IMR-90 (cell line): ENCODE data around the gene CNPY2. TPM values are rescaled to one million over a fixed set of nuclear protein-coding genes. Genes with fewer than 3 reads are reported as not detected.

Experiments
- ATAC-seq: fragments of 200-7000 bp; cut with Tn5 transposase; 2 replicates; pipeline ENCODE4 v1.9.1; 2020; ENCODE audit warnings: low read depth, mild to moderate bottlenecking, moderate library complexity
- BruUV-seq: library from RNA; stranded (reverse); fragments of 400-500 nt; replicated peaks from 2 replicates; lab custom pipeline; 2021; lab: Mats Ljungman, UMichigan
- CTCF ChIA-PET: fragments of 300-600 bp; formaldehyde crosslinking; extraction: SDS; loops from one replicate; lab custom pipeline; 2021; ENCODE audit warnings: antibody characterized with exemption; lab: Yijun Ruan, JAX
- POLR2A ChIA-PET: fragments of 300-600 bp; sonication (Branson Sonifier 250); formaldehyde crosslinking; loops from one replicate; lab custom pipeline; 2022; ENCODE audit warnings: antibody characterized with exemption; ENCODE audit not compliant: unreplicated experiment; lab: Charles Lee
- DNase-seq: peaks from one replicate; pipeline ENCODE4 v3.0.0; 2013
- H2AFZ ChIP-seq: replicated peaks from 2 replicates; pipeline ENCODE3; 2013; ENCODE audit warnings: low read length, mild to moderate bottlenecking; ENCODE audit not compliant: poor library complexity
- H2AK5ac ChIP-seq: 2 replicates; pipeline ENCODE4 v1.6.1; 2013; ENCODE audit warnings: low read depth, low read length, inconsistent platforms
- H2AK9ac ChIP-seq: replicated peaks from 2 replicates; pipeline ENCODE3; 2013; ENCODE audit warnings: mild to moderate bottlenecking, low read depth, low read length, moderate library complexity; ENCODE audit not compliant: poor library complexity
- H2BK120ac ChIP-seq: 2 replicates; pipeline ENCODE4 v1.6.1; 2013; ENCODE audit warnings: low read depth, low read length, inconsistent platforms
- H2BK15ac ChIP-seq: 3 replicates; pipeline ENCODE4 v1.6.1; 2013; ENCODE audit warnings: low read depth, low read length, inconsistent platforms
- H2BK20ac ChIP-seq: 2 replicates; pipeline ENCODE4 v1.6.1; 2013; ENCODE audit warnings: low read depth, mild to moderate bottlenecking, inconsistent platforms, low read length, moderate library complexity
- H2BK5ac ChIP-seq: 2 replicates; pipeline ENCODE4 v1.6.1; 2013; ENCODE audit warnings: mild to moderate bottlenecking, low read depth, low read length, inconsistent platforms; ENCODE audit not compliant: poor library complexity, severe bottlenecking
- H3K14ac ChIP-seq: replicated peaks from 2 replicates; pipeline ENCODE4 v1.6.1; 2013; ENCODE audit warnings: low read depth, low read length, inconsistent platforms
- H3K18ac ChIP-seq: 2 replicates; pipeline ENCODE4 v1.6.1; 2013; ENCODE audit warnings: low read depth, low read length, control low read depth
- H3K23ac ChIP-seq: 2 replicates; pipeline ENCODE4 v1.6.1; 2013; ENCODE audit warnings: low read depth, low read length, inconsistent platforms
- H3K27ac ChIP-seq: 2 replicates; pipeline ENCODE4 v1.5.1; 2013; ENCODE audit warnings: mild to moderate bottlenecking, control low read depth, low read length; ENCODE audit not compliant: insufficient read depth
- H3K27me3 ChIP-seq: 2 replicates; pipeline ENCODE4 v1.6.1; 2013; ENCODE audit warnings: low read length; ENCODE audit not compliant: control insufficient read depth, insufficient read depth
- H3K36me3 ChIP-seq: 2 replicates; pipeline ENCODE4 v1.6.1; 2013; ENCODE audit warnings: low read length, mixed read lengths; ENCODE audit not compliant: control insufficient read depth, insufficient read depth
- H3K4ac ChIP-seq: 2 replicates; pipeline ENCODE4 v1.6.1; 2013; ENCODE audit warnings: low read depth, low read length, inconsistent platforms
- H3K4me1 ChIP-seq: 2 replicates; pipeline ENCODE4 v1.6.1; 2013; ENCODE audit warnings: low read length, mixed read lengths; ENCODE audit not compliant: control insufficient read depth, insufficient read depth
- H3K4me2 ChIP-seq: 2 replicates; pipeline ENCODE4 v1.6.1; 2013; ENCODE audit warnings: low read depth, mild to moderate bottlenecking, control low read depth, low read length, moderate library complexity
- H3K4me3 ChIP-seq: 2 replicates; pipeline ENCODE4 v1.5.1; 2013; ENCODE audit warnings: low read depth, mild to moderate bottlenecking, control low read depth, low read length, moderate library complexity; ENCODE audit not compliant: insufficient read depth
- H3K56ac ChIP-seq: 2 replicates; pipeline ENCODE4 v1.6.1; 2013; ENCODE audit warnings: low read length, inconsistent platforms; ENCODE audit not compliant: insufficient read depth; ENCODE audit errors: extremely low read depth
- H3K79me1 ChIP-seq, 2 experiments: 2 replicates each; pipeline ENCODE4 v1.6.1; 2013; ENCODE audit warnings: low read length in 2 of 2, inconsistent platforms in 1 of 2, low read depth in 1 of 2
- H3K9ac ChIP-seq: 2 replicates; pipeline ENCODE4 v1.6.1; 2013; ENCODE audit warnings: low read depth, low read length, control low read depth
- H3K9me1 ChIP-seq: 2 replicates; pipeline ENCODE4 v1.6.1; 2013; ENCODE audit warnings: low read length, inconsistent platforms; ENCODE audit not compliant: insufficient read depth
- H3K9me3 ChIP-seq: 2 replicates; pipeline ENCODE4 v1.6.1; 2013; ENCODE audit warnings: low read length; ENCODE audit not compliant: control insufficient read depth, insufficient read depth
- H4K20me1 ChIP-seq: 2 replicates; pipeline ENCODE4 v1.6.1; 2013; ENCODE audit warnings: low read length, inconsistent platforms; ENCODE audit not compliant: insufficient read depth
- H4K5ac ChIP-seq: 2 replicates; pipeline ENCODE4 v1.6.1; 2013; ENCODE audit warnings: mild to moderate bottlenecking, low read depth, low read length, control low read depth
- H4K8ac ChIP-seq, 2 experiments: 2 replicates each; pipeline ENCODE4 v1.6.1; 2013; ENCODE audit warnings: low read depth in 2 of 2, low read length in 2 of 2, control low read depth in 1 of 2, inconsistent platforms in 1 of 2
- H4K91ac ChIP-seq: 2 replicates; pipeline ENCODE4 v1.6.1; 2013; ENCODE audit warnings: low read depth, low read length, inconsistent platforms; ENCODE audit not compliant: insufficient read depth
- BHLHE40 ChIP-seq: fragments of 150-350 bp; IDR thresholded peaks from 2 replicates; pipeline ENCODE4 v1.6.1; 2016; ENCODE audit warnings: mild to moderate bottlenecking, low read depth, low read length
- CEBPB ChIP-seq: IDR thresholded peaks from 2 replicates; pipeline ENCODE4 v1.6.1; 2012; ENCODE audit warnings: low read depth, low read length, improper control_type of control experiment
- MAZ ChIP-seq: IDR thresholded peaks from 2 replicates; pipeline ENCODE4 v1.6.1; 2012; ENCODE audit warnings: low read depth, mild to moderate bottlenecking, low read length, improper control_type of control experiment, moderate library complexity, borderline replicate concordance
- MXI1 ChIP-seq: IDR thresholded peaks from 2 replicates; pipeline ENCODE4 v1.6.1; 2012; ENCODE audit warnings: low read depth, mild to moderate bottlenecking, low read length, moderate library complexity, borderline replicate concordance
- NFE2L2 ChIP-seq: fragments of 150-350 bp; IDR thresholded peaks from 2 replicates; pipeline ENCODE4 v1.6.1; 2016; ENCODE audit warnings: low read depth, mild to moderate bottlenecking, low read length
- POLR2A ChIP-seq: IDR thresholded peaks from 2 replicates; pipeline ENCODE4 v1.6.1; 2012; ENCODE audit warnings: mild to moderate bottlenecking, low read depth, low read length
- RFX5 ChIP-seq: IDR thresholded peaks from 2 replicates; pipeline ENCODE4 v1.8.0; 2012; ENCODE audit warnings: low read depth, mild to moderate bottlenecking, low read length, moderate library complexity
- SMC3 ChIP-seq: fragments of 150-350 bp; IDR thresholded peaks from 2 replicates; pipeline ENCODE4 v1.6.1; 2016; ENCODE audit warnings: low read depth, mild to moderate bottlenecking, antibody characterized with exemption, low read length, moderate library complexity
- WGBS, 2 experiments: methylation state at CpG; one replicate each; pipeline versions ENCODE4 v1.1.5 to v1.1.7; 2013; ENCODE audit warnings: missing lambda C conversion rate in 2 of 2; ENCODE audit not compliant: insufficient read length in 1 of 2; ENCODE audit errors: extremely low coverage in 2 of 2; 5-methylcytosine and 5-hydroxymethylcytosine counted together
- dilution Hi-C: fragments of 300-500 bp; cut with HindIII; formaldehyde crosslinking; loops from one replicate; pipeline ENCODE4 v1.14.3; 2018; ENCODE audit warnings: low sequenced_read_pairs; ENCODE audit not compliant: unreplicated experiment
- in situ Hi-C: fragments of 300-500 bp; cut with MboI; formaldehyde crosslinking; loops from 3 replicates; pipeline ENCODE4 v1.14.3; 2019; ENCODE audit warnings: low sequenced_read_pairs, inconsistent platforms, mixed read lengths
- intact Hi-C: fragments of 100-400 bp; cut with micrococcal nuclease; formaldehyde crosslinking; loops from 2 replicates; pipeline ENCODE4 v1.10.0; 2022
- polyA plus RNA-seq, 3 experiments: library from polyadenylated mRNA; depleted of rRNA; stranded (reverse); fragments of >200 nt; gene quantifications; 2 replicates each; pipeline ENCODE4 v1.2.3, GENCODE V29; 2012; ENCODE audit warnings: low replicate concordance in 1 of 3
- total RNA-seq: library from RNA; depleted of rRNA; stranded (reverse); fragments of >200 nt; gene quantifications from 2 replicates; pipeline ENCODE4 v1.2.3, GENCODE V29; 2012
- TF ChIP-seq, protein P1 (sequence below): fragments of 150-350 bp; IDR thresholded peaks from 2 replicates; pipeline ENCODE4 v1.6.1; 2017; ENCODE audit warnings: mild to moderate bottlenecking, antibody characterized with exemption, low read length, low read depth

The CNPY2 gene
- total and polyA plus RNA-seq, 2 of the 4 experiments (the other 2 are of a cell fraction): 65.2 to 175 TPM

DNA sequence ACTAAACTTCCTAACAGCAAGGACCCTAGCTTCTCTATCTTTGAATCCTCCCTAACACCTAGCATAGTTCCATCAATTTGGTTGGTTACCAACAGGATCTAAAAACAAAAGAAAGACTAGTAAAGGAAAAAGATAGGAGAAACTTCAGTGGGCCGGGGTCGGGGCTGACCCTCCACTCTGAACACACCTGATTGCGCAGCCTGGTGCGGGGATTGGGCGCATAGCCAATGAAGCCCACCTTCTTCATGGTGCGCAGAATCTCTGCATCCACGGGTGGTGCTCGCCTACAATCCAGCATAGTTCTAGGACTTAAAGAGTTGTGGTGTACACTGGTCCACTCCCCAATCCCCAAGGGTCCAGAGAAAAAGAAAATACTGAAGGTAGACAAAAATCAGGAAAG, 10.3 kb upstream of the CNPY2 start:
- Histone ChIP-seq H2AFZ (no peak overlapping the region), H3K56ac (no peak overlapping the region), H3K9me1 (no peaks in the 10 kb centered on the region), H3K27ac (no peak overlapping the region), H3K4ac (no peak overlapping the region), H3K9me3 (no peaks in the 10 kb centered on the region), H4K8ac (no peak overlapping the region), H2BK20ac (no peak overlapping the region), H3K18ac (no peak overlapping the region), H3K36me3 (peaks cover 35% of the 10 kb centered on the region), H3K14ac (no peak overlapping the region), H4K5ac (no peak overlapping the region), H3K23ac (no peak overlapping the region), H3K4me2 (no peak overlapping the region), H4K20me1 (no peaks in the 10 kb centered on the region), H4K91ac (no peak overlapping the region), H2BK15ac (no peak overlapping the region), H3K4me1 (no peaks in the 10 kb centered on the region), H3K4me3 (no peak overlapping the region), H2AK5ac (no peak overlapping the region), H2BK5ac (no peak overlapping the region), H2BK120ac (no peak overlapping the region), H3K79me1 (no peaks in the 10 kb centered on the region), H3K9ac (no peak overlapping the region), H2AK9ac (no peak overlapping the region), H3K27me3 (no peaks in the 10 kb centered on the region)
- in situ Hi-C loops (no loop called here), intact Hi-C loops (no loop called here), dilution Hi-C loops (no loop called here)
- no peak for ATAC-seq
- no CpG with 5 or more reads among the region's 8 CpGs for WGBS, 2 experiments
- POLR2A ChIA-PET: no interaction called here
- no peak for DNase-seq
- TF ChIP-seq, protein P1, sequence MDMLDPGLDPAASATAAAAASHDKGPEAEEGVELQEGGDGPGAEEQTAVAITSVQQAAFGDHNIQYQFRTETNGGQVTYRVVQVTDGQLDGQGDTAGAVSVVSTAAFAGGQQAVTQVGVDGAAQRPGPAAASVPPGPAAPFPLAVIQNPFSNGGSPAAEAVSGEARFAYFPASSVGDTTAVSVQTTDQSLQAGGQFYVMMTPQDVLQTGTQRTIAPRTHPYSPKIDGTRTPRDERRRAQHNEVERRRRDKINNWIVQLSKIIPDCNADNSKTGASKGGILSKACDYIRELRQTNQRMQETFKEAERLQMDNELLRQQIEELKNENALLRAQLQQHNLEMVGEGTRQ: no peak
- TF ChIP-seq BHLHE40: no peak
- TF ChIP-seq NFE2L2: no peak
- TF ChIP-seq MAZ: no peak
- TF ChIP-seq POLR2A: no peak
- TF ChIP-seq CEBPB: no peak
- no peak for TF ChIP-seq MXI1
- TF ChIP-seq RFX5: no peak
- no peak for TF ChIP-seq SMC3
- CTCF ChIA-PET: no interaction called here
- BruUV-seq: no TSS peak
